Effector memory CD8-positive, alpha-beta T cell (primary cell): ENCODE measurements around the gene RBMS1.

Source experiments
- ATAC-seq: fragments of 150-1000 bp; cut with Tn5 transposase; replicated peaks from 2 replicates; pipeline ENCODE4 v1.10.0; 2021; ENCODE audit warnings: mild to moderate bottlenecking, moderate library complexity
- DNase-seq, 3 experiments: peaks; one replicate each; pipeline ENCODE4 v3.0.0; 2021
- H3K27ac Mint-ChIP-seq, 2 donors: one replicate each; pipeline ENCODE4 v1.8.0; 2022; ENCODE audit warnings: mild to moderate bottlenecking in 2 of 2, mixed read lengths in 2 of 2, moderate library complexity in 2 of 2
- H3K27me3 Mint-ChIP-seq, 2 donors: one replicate each; pipeline ENCODE4 v1.8.0; 2022; ENCODE audit warnings: mixed read lengths in 2 of 2
- H3K36me3 Mint-ChIP-seq: one replicate; pipeline ENCODE4 v1.8.0; 2022; ENCODE audit warnings: mild to moderate bottlenecking, moderate library complexity, mixed read lengths; ENCODE audit not compliant: insufficient read depth
- H3K4me1 Mint-ChIP-seq, 2 donors: one replicate each; pipeline ENCODE4 v1.8.0; 2022; ENCODE audit warnings: low read depth in 2 of 2, mixed read lengths in 2 of 2
- H3K4me3 Mint-ChIP-seq, 2 donors: one replicate each; pipeline ENCODE4 v1.8.0; 2022; ENCODE audit warnings: mild to moderate bottlenecking in 2 of 2, mixed read lengths in 2 of 2, moderate library complexity in 2 of 2
- H3K9me3 Mint-ChIP-seq, 2 donors: one replicate each; pipeline ENCODE4 v1.8.0; 2022; ENCODE audit warnings: mixed read lengths in 2 of 2

Gene RBMS1

DNA sequence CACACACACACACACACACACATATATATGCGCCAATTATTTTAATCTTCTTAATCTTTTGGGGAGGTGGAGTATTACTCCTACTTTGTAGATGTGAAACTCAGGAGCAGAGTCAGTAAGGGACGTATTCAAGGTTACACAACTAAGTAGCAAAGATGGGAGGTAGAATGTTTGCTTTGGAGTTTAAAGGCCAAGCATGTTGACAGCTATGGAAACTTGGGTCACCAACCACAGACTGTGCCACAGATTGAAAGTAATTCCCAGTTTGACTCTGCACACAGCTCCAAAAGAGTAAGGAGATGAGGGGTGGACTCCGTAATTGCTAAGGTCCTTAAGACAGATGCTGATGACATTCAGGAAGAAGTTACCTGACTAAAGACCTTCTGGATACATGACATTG, 168.7 kb downstream of the RBMS1 start:
- Mint-ChIP-seq H3K27me3 (no peaks in the 10 kb centered on the region), H3K4me1 (peaks cover 69 to 80% of the 10 kb centered on the region in 2 donors), H3K27ac (peak overlapping the region in 1 of 2 donors; percentile 49), H3K4me3 (no peak overlapping the region), H3K9me3 (no peaks in the 10 kb centered on the region), H3K36me3 (no peaks in the 10 kb centered on the region)
- DNase-seq (no peak), ATAC-seq (no peak)

DNA sequence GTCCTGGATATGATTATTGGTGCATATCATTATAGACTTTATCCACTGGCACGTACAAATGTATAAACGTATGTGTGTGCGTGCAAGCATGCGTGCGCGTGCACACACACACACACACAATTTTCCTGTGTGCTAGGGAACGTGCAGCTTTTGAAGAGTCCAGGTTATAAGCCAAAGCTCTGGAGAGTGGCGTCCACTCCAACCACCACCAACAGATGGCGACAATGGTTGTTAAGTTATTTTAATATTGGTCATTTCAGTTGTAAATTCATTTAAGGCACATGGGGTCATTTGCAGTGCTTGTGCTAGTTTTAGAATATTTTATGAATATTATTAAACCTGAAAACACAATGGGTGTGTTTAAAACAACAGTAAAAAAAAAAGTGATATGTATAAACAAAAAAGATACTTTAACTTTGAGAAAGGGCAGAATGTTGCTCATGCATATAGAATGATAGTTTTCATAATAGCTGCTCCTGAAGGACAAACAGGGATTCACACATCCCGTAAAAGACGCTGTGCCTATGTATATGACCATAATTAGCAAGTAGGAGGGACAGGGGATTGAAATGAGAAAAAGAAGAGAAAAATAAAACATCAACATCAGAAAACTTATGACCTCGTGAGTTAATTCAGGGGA, 169.3 kb downstream of the RBMS1 start:
- peak overlapping the region in 1 of 2 donors; percentile 71 for H3K27ac Mint-ChIP-seq
- H3K4me1 Mint-ChIP-seq = peaks cover 63 to 73% of the 10 kb centered on the region in 2 donors

DNA sequence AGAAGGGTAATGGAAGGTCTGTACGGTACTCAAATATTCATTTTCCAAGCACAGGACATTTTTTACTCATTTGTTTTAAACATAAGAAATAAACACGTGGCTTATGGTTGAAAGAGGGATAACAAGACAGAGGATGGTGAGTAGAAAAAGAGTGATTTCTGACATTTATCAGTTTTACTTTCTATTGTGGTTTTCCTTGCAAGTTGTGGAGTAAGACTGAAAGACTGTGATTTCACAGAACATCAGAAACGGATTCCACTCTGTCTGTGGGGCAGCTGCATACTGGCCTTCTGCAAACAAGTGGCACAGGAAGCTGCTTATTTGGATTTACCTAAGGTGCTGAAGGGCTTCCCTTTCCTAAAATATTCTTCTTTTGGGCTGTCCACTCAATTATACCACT, 171.3 kb downstream of the RBMS1 start:
- ATAC-seq = peak; percentile 39
- Mint-ChIP-seq H3K27me3 (no peaks in the 10 kb centered on the region), H3K9me3 (no peaks in the 10 kb centered on the region), H3K27ac (no peak overlapping the region), H3K4me1 (peaks cover 52 to 58% of the 10 kb centered on the region in 2 donors), H3K36me3 (no peaks in the 10 kb centered on the region), H3K4me3 (no peak overlapping the region)
- no peak for DNase-seq

More for the DNA sequence above, 169.3 kb downstream of the RBMS1 start:
- ATAC-seq (peak; percentile 49), DNase-seq (peak; percentile 45 to 53 (median 46))
- Mint-ChIP-seq H3K27me3 (no peaks in the 10 kb centered on the region), H3K4me3 (no peak overlapping the region), H3K36me3 (no peaks in the 10 kb centered on the region), H3K9me3 (no peaks in the 10 kb centered on the region)

DNA sequence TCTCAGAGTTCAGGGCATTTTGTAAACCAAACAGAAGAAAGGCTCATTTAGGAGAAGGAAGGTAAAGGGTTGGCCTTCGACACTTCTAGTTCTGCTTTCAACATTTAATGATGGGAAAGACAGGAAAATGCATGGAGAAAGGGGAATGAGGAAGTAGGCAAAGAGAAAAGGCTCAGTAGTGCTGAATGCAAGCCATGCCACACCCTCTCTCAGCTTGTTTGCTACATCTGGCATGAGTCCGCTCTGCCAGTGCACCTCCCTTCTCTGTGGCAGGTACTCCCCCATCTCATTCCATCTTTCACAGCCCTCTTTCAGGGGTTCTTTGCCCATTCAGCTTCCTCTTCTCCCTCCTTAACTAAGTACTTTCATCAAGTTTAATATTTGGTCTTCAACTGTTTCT, 172.6 kb downstream of the RBMS1 start:
- no peak overlapping the region for H3K4me3 Mint-ChIP-seq
- no peaks in the 10 kb centered on the region for H3K9me3 Mint-ChIP-seq
- peak overlapping the region; percentile 1 to 68 for H3K27ac Mint-ChIP-seq
- DNase-seq = no peak
- H3K27me3 Mint-ChIP-seq = no peaks in the 10 kb centered on the region
- H3K36me3 Mint-ChIP-seq = peaks cover 9% of the 10 kb centered on the region
- H3K4me1 Mint-ChIP-seq = peaks cover 50 to 60% of the 10 kb centered on the region in 2 donors
- no peak for ATAC-seq

DNA sequence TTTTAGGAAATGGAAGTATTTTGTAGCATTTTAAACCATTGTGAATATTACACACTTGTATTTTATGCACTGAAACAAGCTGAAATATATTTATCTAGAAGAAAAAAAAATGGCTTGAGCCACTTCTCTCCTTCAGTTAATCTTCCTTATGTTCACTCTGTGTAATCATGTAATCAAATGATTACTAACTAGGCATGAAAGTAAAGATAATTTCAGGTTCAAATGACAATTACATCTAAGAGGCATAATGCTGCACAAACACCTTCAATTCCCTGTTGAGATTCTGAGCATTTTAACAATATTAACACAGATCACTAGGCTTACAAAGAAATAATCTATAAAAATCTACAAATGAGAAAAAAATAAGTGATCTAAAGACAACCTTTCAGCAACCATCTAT, 173.9 kb downstream of the RBMS1 start:
- DNase-seq (no peak), ATAC-seq (no peak)
- H3K4me3 Mint-ChIP-seq = no peak overlapping the region
- peaks cover 47 to 59% of the 10 kb centered on the region in 2 donors for H3K4me1 Mint-ChIP-seq
- no peaks in the 10 kb centered on the region for H3K27me3 Mint-ChIP-seq
- no peaks in the 10 kb centered on the region for H3K9me3 Mint-ChIP-seq
- H3K36me3 Mint-ChIP-seq = peaks cover 10% of the 10 kb centered on the region
- peak overlapping the region in 1 of 2 donors; percentile 68 for H3K27ac Mint-ChIP-seq

DNA sequence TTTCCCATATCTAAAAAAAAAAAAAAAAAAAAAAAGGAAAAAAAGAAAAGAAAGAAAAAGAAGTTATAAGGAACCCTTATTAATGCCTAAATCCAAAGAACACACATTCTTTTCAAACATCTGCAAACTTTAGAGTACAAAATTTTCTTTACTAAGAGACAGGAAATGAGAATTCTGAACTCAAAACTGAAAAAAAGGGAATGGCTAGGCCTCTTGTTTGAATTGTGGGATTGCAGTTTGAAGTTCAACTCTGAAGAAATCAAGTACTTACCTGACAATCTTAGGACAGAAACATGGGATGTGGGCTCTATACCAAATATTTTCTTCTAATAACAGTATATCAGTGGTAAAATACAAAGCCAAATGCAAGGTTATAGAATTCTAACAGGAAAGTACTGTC, 175.4 kb downstream of the RBMS1 start:
- H3K27ac Mint-ChIP-seq = no peak overlapping the region
- no peaks in the 10 kb centered on the region for H3K27me3 Mint-ChIP-seq
- H3K36me3 Mint-ChIP-seq = peaks cover 10% of the 10 kb centered on the region
- ATAC-seq (no peak), DNase-seq (no peak)
- no peaks in the 10 kb centered on the region for H3K9me3 Mint-ChIP-seq
- H3K4me1 Mint-ChIP-seq = peaks cover 45 to 60% of the 10 kb centered on the region in 2 donors
- no peak overlapping the region for H3K4me3 Mint-ChIP-seq

DNA sequence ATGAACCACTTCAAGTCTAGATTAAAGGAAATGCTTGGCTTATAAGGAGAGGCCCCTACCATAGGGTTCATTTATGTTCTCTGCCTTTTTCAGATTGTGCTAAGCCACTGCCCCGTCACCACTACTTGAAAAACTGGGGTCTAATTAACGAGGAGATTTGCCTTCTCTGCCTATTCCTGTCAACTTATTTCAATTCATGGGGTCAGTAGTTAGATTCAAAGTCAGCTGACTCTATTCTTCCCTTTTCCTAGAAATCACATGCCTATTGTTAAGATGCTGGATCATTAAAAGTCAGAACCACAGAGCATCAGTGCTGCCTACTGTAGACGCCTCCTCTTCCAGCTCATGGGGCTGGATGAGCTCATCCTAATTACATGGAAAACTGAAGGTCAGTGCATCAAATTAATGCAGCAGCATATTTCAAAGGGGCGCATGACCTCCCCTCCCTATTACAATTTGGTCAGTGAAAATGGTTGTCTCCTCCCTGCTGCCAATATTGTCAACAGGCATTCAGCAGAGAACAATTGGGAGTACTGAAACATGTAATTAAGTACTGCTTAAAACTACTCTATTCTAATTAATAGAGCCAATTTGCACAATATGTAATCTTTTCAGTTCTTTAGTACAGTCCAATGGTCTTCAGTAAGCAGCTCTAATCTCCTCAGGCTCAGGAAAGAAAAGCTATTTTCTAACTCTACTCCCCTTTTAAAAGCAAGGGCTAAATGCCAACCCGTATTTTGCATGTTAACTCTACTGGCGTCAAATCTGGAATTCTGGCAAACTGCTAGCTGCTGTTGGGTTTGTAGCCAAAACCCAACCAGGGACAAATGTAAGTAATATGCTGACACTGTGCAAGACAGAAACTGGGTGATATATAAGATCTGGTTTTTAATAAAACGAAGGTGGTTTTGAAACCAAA, 176.2 kb downstream of the RBMS1 start:
- Mint-ChIP-seq H3K4me1 (peaks cover 42 to 58% of the 10 kb centered on the region in 2 donors), H3K27ac (peak overlapping the region in 1 of 2 donors; percentile 20)
- DNase-seq = no peak

DNA sequence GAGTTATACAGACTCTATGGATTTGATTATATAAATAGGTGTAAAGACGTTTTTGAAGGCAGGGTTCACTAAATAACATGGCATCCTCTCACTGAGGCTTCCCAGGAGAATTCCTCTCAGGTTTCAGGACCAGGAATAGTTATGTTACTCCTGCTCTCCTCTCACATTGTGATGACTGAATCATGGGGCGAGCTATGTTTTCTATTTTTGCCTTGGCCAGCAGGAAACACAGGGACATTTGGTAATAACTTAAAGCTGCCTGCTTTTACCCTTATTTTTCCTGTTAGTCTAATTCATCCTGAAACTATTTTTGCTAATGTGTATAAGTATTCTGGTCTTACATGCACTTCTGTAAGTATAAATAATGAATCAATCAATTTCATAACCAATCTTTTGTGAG, 178.3 kb downstream of the RBMS1 start:
- no peaks in the 10 kb centered on the region for H3K9me3 Mint-ChIP-seq
- no peak overlapping the region for H3K4me3 Mint-ChIP-seq
- no peak for DNase-seq
- ATAC-seq = no peak
- H3K27me3 Mint-ChIP-seq = no peaks in the 10 kb centered on the region
- peaks cover 10% of the 10 kb centered on the region for H3K36me3 Mint-ChIP-seq
- H3K4me1 Mint-ChIP-seq = peaks cover 25 to 36% of the 10 kb centered on the region in 2 donors
- H3K27ac Mint-ChIP-seq = peak overlapping the region in 1 of 2 donors; percentile 47

More for the DNA sequence above, 176.2 kb downstream of the RBMS1 start:
- no peak for ATAC-seq
- Mint-ChIP-seq H3K4me3 (no peak overlapping the region), H3K9me3 (no peaks in the 10 kb centered on the region), H3K36me3 (peaks cover 10% of the 10 kb centered on the region), H3K27me3 (no peaks in the 10 kb centered on the region)

DNA sequence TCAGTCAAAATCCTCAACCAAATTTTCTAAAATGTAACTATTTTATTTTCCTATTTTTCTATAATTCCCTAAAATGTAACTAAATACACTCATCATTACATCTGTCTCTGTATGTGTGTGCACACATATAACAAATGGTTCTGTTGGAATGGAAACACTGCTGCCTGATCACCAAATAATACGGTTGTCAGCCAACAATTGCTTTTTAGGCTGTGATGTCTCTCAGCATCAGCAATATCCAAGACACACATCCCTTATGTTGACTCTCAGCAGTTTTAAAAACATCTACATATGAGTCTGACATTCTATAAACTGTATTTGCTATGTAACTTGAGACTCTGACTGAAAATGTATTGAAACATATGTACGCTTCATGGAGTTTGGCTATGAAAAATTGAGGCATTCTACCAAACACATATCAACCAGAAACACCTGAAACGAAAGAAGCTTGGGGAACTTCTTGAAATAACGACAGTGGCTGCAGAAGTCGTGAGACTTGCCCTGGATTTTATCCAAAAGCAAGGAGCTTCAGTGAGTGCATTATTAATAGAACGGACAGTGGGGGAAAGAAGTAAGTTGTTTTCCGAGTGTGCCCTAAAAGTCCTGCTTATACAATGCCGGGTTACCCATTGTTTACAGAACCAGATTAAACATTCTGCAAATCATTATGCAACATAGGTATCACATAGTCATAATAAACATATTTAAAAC, 183.3 kb downstream of the RBMS1 start:
- peaks cover 26 to 33% of the 10 kb centered on the region in 2 donors for H3K4me1 Mint-ChIP-seq
- H3K27me3 Mint-ChIP-seq = no peaks in the 10 kb centered on the region
- no peak for DNase-seq
- H3K36me3 Mint-ChIP-seq = peaks cover 16% of the 10 kb centered on the region
- no peak overlapping the region for H3K27ac Mint-ChIP-seq
- no peaks in the 10 kb centered on the region for H3K9me3 Mint-ChIP-seq
- ATAC-seq = no peak
- H3K4me3 Mint-ChIP-seq = no peak overlapping the region

DNA sequence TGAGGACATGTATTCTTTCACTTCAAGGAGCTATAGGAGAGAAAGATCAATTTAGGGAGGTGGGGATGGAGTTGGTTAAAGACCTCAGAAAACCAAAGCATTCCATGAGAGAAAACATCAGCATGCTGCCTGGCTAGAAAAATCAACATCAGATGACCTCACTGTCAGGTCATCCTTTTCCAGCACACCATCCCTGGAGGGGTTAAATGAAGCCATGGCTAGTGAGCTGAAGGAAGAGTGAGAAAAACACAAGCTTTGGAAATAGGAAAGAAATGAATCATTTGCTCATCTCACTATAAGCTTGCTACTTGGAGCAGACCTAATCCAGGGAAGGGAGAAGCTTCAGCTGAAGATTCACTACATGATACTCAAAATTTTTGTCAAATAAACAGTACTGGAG, 184.0 kb downstream of the RBMS1 start:
- Mint-ChIP-seq H3K4me1 (peaks cover 23 to 26% of the 10 kb centered on the region in 2 donors), H3K27me3 (no peaks in the 10 kb centered on the region), H3K36me3 (peaks cover 16% of the 10 kb centered on the region), H3K4me3 (no peak overlapping the region), H3K9me3 (no peaks in the 10 kb centered on the region), H3K27ac (peak overlapping the region; percentile 70 to 86)
- ATAC-seq = no peak
- no peak for DNase-seq

DNA sequence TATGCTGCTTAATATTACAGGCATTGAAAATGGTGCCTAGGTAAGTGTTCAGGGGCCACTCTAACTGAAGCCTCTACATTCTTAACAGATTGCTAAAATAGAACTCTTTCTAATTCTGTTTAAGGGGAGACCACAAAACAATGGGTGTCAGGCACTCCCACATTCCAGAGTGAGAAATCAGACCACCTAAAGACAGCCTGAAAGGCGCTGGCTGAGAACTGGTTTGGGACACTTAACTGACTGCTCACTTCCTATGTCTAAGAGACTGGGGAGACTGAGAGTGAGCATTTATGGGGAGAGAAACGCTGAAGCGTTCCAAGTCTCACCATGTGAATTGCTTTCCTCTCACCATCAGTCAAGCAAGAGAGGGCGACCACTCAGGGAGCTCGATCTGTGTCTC, 184.7 kb downstream of the RBMS1 start:
- H3K27me3 Mint-ChIP-seq = no peaks in the 10 kb centered on the region
- H3K36me3 Mint-ChIP-seq = peaks cover 16% of the 10 kb centered on the region
- no peak for DNase-seq
- H3K9me3 Mint-ChIP-seq = no peaks in the 10 kb centered on the region
- ATAC-seq = no peak
- H3K27ac Mint-ChIP-seq = peak overlapping the region; percentile 70 to 86
- peaks cover 22 to 23% of the 10 kb centered on the region in 2 donors for H3K4me1 Mint-ChIP-seq
- H3K4me3 Mint-ChIP-seq = no peak overlapping the region

DNA sequence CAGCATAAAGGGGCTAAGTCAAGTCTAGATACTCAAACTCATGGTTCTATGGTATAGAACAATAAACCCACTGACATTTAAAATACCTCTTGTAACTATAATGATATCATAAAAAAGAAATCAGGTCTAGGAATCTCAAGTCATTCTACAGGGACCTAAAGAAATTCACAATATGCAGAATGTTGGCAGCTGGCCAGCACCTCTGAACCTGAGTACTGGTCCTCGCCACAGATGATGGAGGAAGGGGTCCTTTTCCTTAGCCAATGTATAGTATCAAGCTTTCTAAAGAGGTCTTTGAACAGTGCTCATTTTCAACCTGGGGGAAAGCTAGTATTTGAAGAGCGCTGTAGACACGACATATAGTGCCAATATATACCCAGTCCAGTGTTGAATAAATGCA, 185.1 kb downstream of the RBMS1 start:
- DNase-seq (no peak), ATAC-seq (no peak)
- H3K4me3 Mint-ChIP-seq = no peak overlapping the region
- peak overlapping the region; percentile 48 to 86 for H3K27ac Mint-ChIP-seq
- H3K36me3 Mint-ChIP-seq = peaks cover 19% of the 10 kb centered on the region
- H3K9me3 Mint-ChIP-seq = no peaks in the 10 kb centered on the region
- no peaks in the 10 kb centered on the region for H3K27me3 Mint-ChIP-seq
- H3K4me1 Mint-ChIP-seq = peaks cover 19 to 24% of the 10 kb centered on the region in 2 donors

DNA sequence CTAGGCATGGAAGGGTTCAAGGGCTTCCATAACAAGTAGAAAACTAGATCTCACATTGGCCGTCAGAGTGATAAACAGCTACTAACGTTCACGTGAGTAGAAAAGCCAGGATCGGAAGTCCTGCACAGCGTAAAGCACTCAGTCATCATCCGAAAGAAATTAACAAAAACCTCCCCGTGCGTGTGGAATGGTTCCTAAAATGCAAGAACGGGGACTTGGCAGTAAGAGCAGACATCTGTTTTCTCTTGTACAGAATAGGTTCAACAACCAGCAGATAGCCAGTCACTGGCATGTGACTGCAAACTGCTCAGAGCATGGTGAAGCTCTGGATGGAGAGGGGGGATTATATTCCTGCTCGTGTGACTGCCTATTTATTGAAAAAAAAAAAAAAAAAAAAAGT, 186.6 kb downstream of the RBMS1 start:
- DNase-seq (no peak), ATAC-seq (no peak)
- Mint-ChIP-seq H3K9me3 (no peaks in the 10 kb centered on the region), H3K27me3 (no peaks in the 10 kb centered on the region), H3K4me1 (peaks cover 16 to 25% of the 10 kb centered on the region in 2 donors), H3K36me3 (peaks cover 31% of the 10 kb centered on the region), H3K4me3 (no peak overlapping the region), H3K27ac (no peak overlapping the region)
